PC-9 (cell line): ENCODE measurements around the gene HPD. TPM values are rescaled to one million over a fixed set of nuclear protein-coding genes. Genes with fewer than 3 reads are reported as not detected.
"Not testable (repeated sequence)": the region's sequence is repeated elsewhere in the genome, so short reads cannot be mapped to it uniquely, and the experiment has no call there.

Experiments
- BruUV-seq: library from RNA; stranded (reverse); fragments of 400-500 nt; replicated peaks from 2 replicates; lab custom pipeline; 2021; lab: Mats Ljungman, UMichigan
- CTCF ChIA-PET: fragments of 300-600 bp; sonication (Branson Sonifier 250); formaldehyde crosslinking; loops from one replicate; lab custom pipeline; 2022; ENCODE audit warnings: antibody characterized with exemption; lab: Charles Lee
- POLR2A ChIA-PET: fragments of 300-600 bp; sonication (Branson Sonifier 250); formaldehyde crosslinking; loops from one replicate; lab custom pipeline; 2022; ENCODE audit warnings: antibody characterized with exemption; ENCODE audit not compliant: unreplicated experiment; lab: Charles Lee
- DNase-seq, 2 experiments: peaks; one replicate each; pipeline versions ENCODE4 v3.0.0 to v3.0.0-alpha.2; 2015 to 2022; ENCODE audit warnings: mixed read lengths in 1 of 2
- H2AFZ ChIP-seq: fragments of 200-600 bp; sonication (generic); 2 replicates; pipeline ENCODE4 v1.8.1; 2017; ENCODE audit warnings: antibody characterized with exemption
- H3F3A ChIP-seq: fragments of 200-600 bp; sonication (generic); 2 replicates; pipeline ENCODE4 v1.8.1; 2017; ENCODE audit warnings: antibody characterized with exemption, mild to moderate bottlenecking, low read depth; ENCODE audit not compliant: insufficient read depth
- H3K27ac ChIP-seq: fragments of 200-600 bp; sonication (generic); 2 replicates; pipeline ENCODE4 v1.6.1; 2016; ENCODE audit warnings: mixed run types
- H3K27me3 ChIP-seq: fragments of 200-600 bp; sonication (generic); 2 replicates; pipeline ENCODE4 v1.6.1; 2016; ENCODE audit warnings: low read depth, mixed run types; ENCODE audit not compliant: insufficient read depth
- H3K36me3 ChIP-seq: fragments of 200-600 bp; sonication (generic); 2 replicates; pipeline ENCODE4 v1.6.1; 2016; ENCODE audit warnings: low read depth, mixed run types
- H3K4me1 ChIP-seq: fragments of 200-600 bp; sonication (generic); replicated peaks from 2 replicates; pipeline ENCODE4 v1.6.1; 2016; ENCODE audit warnings: mixed run types; ENCODE audit not compliant: insufficient read depth
- H3K4me2 ChIP-seq: fragments of 200-600 bp; sonication (generic); 2 replicates; pipeline ENCODE4 v1.6.1; 2017; ENCODE audit warnings: mixed run types
- H3K4me3 ChIP-seq: fragments of 200-600 bp; sonication (generic); 2 replicates; pipeline ENCODE4 v1.6.1; 2016; ENCODE audit warnings: mixed run types
- H3K79me2 ChIP-seq: fragments of 200-600 bp; sonication (generic); 2 replicates; pipeline ENCODE4 v1.6.1; 2017; ENCODE audit warnings: low read depth, mixed run types
- H3K9me2 ChIP-seq: fragments of 200-600 bp; sonication (generic); 2 replicates; pipeline ENCODE4 v1.8.1; 2017; ENCODE audit warnings: mild to moderate bottlenecking; ENCODE audit not compliant: insufficient read depth
- H3K9me3 ChIP-seq: fragments of 200-600 bp; sonication (generic); 2 replicates; pipeline ENCODE4 v1.8.1; 2016; ENCODE audit warnings: low read depth; ENCODE audit not compliant: insufficient read depth
- H4K20me1 ChIP-seq: fragments of 200-600 bp; sonication (generic); 2 replicates; pipeline ENCODE4 v1.8.1; 2017; ENCODE audit not compliant: insufficient read depth
- EZH2 ChIP-seq: fragments of 200-600 bp; sonication (generic); IDR thresholded peaks from 2 replicates; pipeline ENCODE4 v1.8.0; 2017; ENCODE audit warnings: antibody characterized with exemption, low read depth
- intact Hi-C: fragments of 100-400 bp; cut with micrococcal nuclease; formaldehyde crosslinking; loops from one replicate; pipeline ENCODE4 v1.10.0; 2022; ENCODE audit not compliant: unreplicated experiment
- total RNA-seq: library from RNA; stranded (reverse); gene quantifications from 2 replicates; pipeline ENCODE4 v1.2.3, GENCODE V29; 2021
- TF ChIP-seq, protein P1 (sequence below): fragments of 200-600 bp; sonication (generic); conservative IDR thresholded peaks from 2 replicates; pipeline ENCODE4 v1.6.1; 2017; ENCODE audit warnings: mixed run types, antibody characterized with exemption, mild to moderate bottlenecking, moderate library complexity

HPD gene
- total RNA-seq, 1 experiment from 2014 or later, result 0.92 TPM

GRCh38 chr12:121883315-121883660, 24.6 kb upstream of the HPD start:
- Histone ChIP-seq H2AFZ (0 out of 2 replicates have a peak overlapping the region, but pooled peaks have one; percentile 35), H3K79me2 (no peaks in the 10 kb centered on the region), H3K9me3 (no peaks in the 10 kb centered on the region), H3K4me2 (peak overlapping the region; percentile 35), H3K9me2 (no peaks in the 10 kb centered on the region), H3F3A (peaks cover 24% of the 10 kb centered on the region), H3K4me1 (peaks cover 23% of the 10 kb centered on the region), H3K27me3 (no peaks in the 10 kb centered on the region), H3K4me3 (no peak overlapping the region), H3K27ac (peak overlapping the region; percentile 39), H4K20me1 (no peaks in the 10 kb centered on the region), H3K36me3 (no peaks in the 10 kb centered on the region)
- TF ChIP-seq, protein P1, sequence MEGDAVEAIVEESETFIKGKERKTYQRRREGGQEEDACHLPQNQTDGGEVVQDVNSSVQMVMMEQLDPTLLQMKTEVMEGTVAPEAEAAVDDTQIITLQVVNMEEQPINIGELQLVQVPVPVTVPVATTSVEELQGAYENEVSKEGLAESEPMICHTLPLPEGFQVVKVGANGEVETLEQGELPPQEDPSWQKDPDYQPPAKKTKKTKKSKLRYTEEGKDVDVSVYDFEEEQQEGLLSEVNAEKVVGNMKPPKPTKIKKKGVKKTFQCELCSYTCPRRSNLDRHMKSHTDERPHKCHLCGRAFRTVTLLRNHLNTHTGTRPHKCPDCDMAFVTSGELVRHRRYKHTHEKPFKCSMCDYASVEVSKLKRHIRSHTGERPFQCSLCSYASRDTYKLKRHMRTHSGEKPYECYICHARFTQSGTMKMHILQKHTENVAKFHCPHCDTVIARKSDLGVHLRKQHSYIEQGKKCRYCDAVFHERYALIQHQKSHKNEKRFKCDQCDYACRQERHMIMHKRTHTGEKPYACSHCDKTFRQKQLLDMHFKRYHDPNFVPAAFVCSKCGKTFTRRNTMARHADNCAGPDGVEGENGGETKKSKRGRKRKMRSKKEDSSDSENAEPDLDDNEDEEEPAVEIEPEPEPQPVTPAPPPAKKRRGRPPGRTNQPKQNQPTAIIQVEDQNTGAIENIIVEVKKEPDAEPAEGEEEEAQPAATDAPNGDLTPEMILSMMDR, result no peak
- TF ChIP-seq EZH2, result no peak
- no TSS peak for BruUV-seq
- peak; percentile 33 to 68 for DNase-seq
- intact Hi-C loops, result no loop called here
- ChIA-PET POLR2A (interaction anchor here (0.7 kb wide), 3 partner anchors 15 to 97 kb away, joined by 4 to 32 read pairs (median 19); no protein-coding TSS in a partner anchor), CTCF (interaction anchor here (0.6 to 1.1 kb wide), 2 partner anchors 8 to 76 kb away, joined by 4 to 6 read pairs; no protein-coding TSS in a partner anchor)

GRCh38 chr12:121876080-121876447, 17.4 kb upstream of the HPD start:
- BruUV-seq, H3K4me1 ChIP-seq, H3K4me3 ChIP-seq, H3F3A ChIP-seq, DNase-seq, H4K20me1 ChIP-seq, H3K79me2 ChIP-seq, H3K36me3 ChIP-seq, H3K4me2 ChIP-seq, POLR2A ChIA-PET, H3K27me3 ChIP-seq, H2AFZ ChIP-seq, H3K9me2 ChIP-seq, intact Hi-C loops, H3K27ac ChIP-seq, H3K9me3 ChIP-seq: not testable (repeated sequence)
- CTCF ChIA-PET, result interaction anchor here (0.6 kb wide), 1 partner anchor 7 kb away, joined by 4 read pairs; no protein-coding TSS in a partner anchor

GRCh38 chr12:121875582-121875981, 16.9 kb upstream of the HPD start:
- Histone ChIP-seq H3K9me2 (no peaks in the 10 kb centered on the region), H3K4me1 (peaks cover 9% of the 10 kb centered on the region; the same call in 1 of the 2 replicates), H3K27ac (no peak overlapping the region), H3K9me3 (no peaks in the 10 kb centered on the region), H4K20me1 (no peaks in the 10 kb centered on the region), H3K4me2 (no peak overlapping the region), H3K79me2 (no peaks in the 10 kb centered on the region), H3F3A (peaks cover 8% of the 10 kb centered on the region; the same call in 1 of the 2 replicates), H3K36me3 (no peaks in the 10 kb centered on the region), H3K27me3 (no peaks in the 10 kb centered on the region), H2AFZ (no peak overlapping the region), H3K4me3 (no peak overlapping the region)
- intact Hi-C loops, result no loop called here
- ChIA-PET CTCF (interaction anchor here (0.6 kb wide), 1 partner anchor 8 kb away, joined by 4 read pairs; no protein-coding TSS in a partner anchor), POLR2A (no interaction called here)
- no peak for TF ChIP-seq EZH2
- TF ChIP-seq, protein P1, result no peak
- DNase-seq, result no peak
- BruUV-seq, result no TSS peak

GRCh38 chr12:121874071-121874470, 15.4 kb upstream of the HPD start:
- Histone ChIP-seq H3K27me3 (no peaks in the 10 kb centered on the region), H3K36me3 (no peaks in the 10 kb centered on the region), H3K9me2 (no peaks in the 10 kb centered on the region), H3K4me3 (no peak overlapping the region), H3K79me2 (no peaks in the 10 kb centered on the region), H3K4me1 (peaks cover 9% of the 10 kb centered on the region; the same call in 1 of the 2 replicates), H2AFZ (no peak overlapping the region), H3F3A (peaks cover 8% of the 10 kb centered on the region; the same call in 1 of the 2 replicates), H3K4me2 (no peak overlapping the region), H4K20me1 (no peaks in the 10 kb centered on the region), H3K9me3 (no peaks in the 10 kb centered on the region), H3K27ac (no peak overlapping the region)
- BruUV-seq, result no TSS peak
- TF ChIP-seq, protein P1, result no peak
- no peak for TF ChIP-seq EZH2
- DNase-seq, result no peak
- ChIA-PET CTCF (no interaction called here), POLR2A (no interaction called here)
- intact Hi-C loops, result no loop called here
